NT2/D1 (cell line): Measurements from ENCODE around the gene PTPN9.

Experiments used
- YY1 ChIP-seq: IDR thresholded peaks from 2 replicates; pipeline ENCODE4 v1.6.1; 2011; ENCODE audit not compliant: insufficient read length, insufficient read depth
- ZNF274 ChIP-seq: IDR thresholded peaks from 2 replicates; pipeline ENCODE4 v1.6.1; 2011; ENCODE audit warnings: mild to moderate bottlenecking, low read depth, low read length

DNA sequence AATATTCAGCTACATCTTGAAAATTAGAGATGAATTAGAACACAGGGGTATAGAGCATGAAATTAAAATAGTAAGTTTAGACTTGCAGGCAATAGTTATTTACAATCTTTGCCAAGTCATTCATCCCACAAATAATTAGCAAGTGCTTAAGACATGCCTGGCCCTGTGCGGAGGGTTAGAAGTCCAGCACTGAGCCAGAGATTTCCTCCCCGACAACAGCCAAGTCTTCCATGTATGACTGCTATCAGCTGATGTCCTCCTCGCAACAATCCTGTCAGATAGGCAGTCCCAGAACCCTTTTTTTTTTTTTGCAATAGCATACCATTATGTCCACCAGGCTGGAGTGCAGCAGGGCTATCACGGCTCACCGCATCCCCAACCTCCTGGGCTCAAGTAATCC lies 142.2 kb downstream of the PTPN9 start:
- TF ChIP-seq YY1 (no peak), ZNF274 (no peak)
